ENCODE measurements around the gene LCK. TPM values are rescaled to one million over a fixed set of nuclear protein-coding genes. Genes with fewer than 3 reads are reported as not detected.

The LCK gene
- total and polyA plus RNA-seq, 9 of the 15 experiments (the other 6 are each of a cell fraction or from before 2014, with no cell fraction given): 0.04 to 0.47 (median 0.13) TPM; not detected in 6

- TF ChIP-seq NCOA1 (IDR thresholded peaks at IDR 0.05; ENCODE audit: low read depth) (0 out of 2 replicates have a peak, but pooled peaks have one; percentile 34), EHMT2 (IDR thresholded peaks at IDR 0.05) (peak; percentile 14; the same call in 1 of the 2 replicates), EGR1 (conservative IDR thresholded peaks at IDR 0.05) (peak; percentile 94), ZNF212 (CRISPR knock-in tag; IDR thresholded peaks at IDR 0.05) (no peak), SMARCA4 (IDR thresholded peaks at IDR 0.05) (peak; percentile 40; the same call in 1 of the 2 replicates), ZFP36 (IDR thresholded peaks at IDR 0.05; ENCODE audit: low read depth, low read length, partially characterized antibody) (no peak), ARID1B (IDR thresholded peaks at IDR 0.05) (peak; percentile 64), NR3C1 (CRISPR knock-in tag; IDR thresholded peaks at IDR 0.05) (no peak), NEUROD1 (IDR thresholded peaks at IDR 0.05; ENCODE audit: borderline replicate concordance, low read depth, low read length, partially characterized antibody) (no peak), ZBTB26 (CRISPR knock-in tag; IDR thresholded peaks at IDR 0.05) (peak; percentile 65; the same call in 1 of the 2 replicates), DPF2 (IDR thresholded peaks at IDR 0.05) (peak; percentile 35; the same call in 1 of the 2 replicates), ETS2 (tag; IDR thresholded peaks at IDR 0.05; ENCODE audit: borderline replicate concordance, poor library complexity, severe bottlenecking) (no peak), USF2 (CRISPR knock-in tag; IDR thresholded peaks at IDR 0.05) (no peak), MYNN (IDR thresholded peaks at IDR 0.05) (peak; percentile 91), MYNN (CRISPR knock-in tag; IDR thresholded peaks at IDR 0.05) (no peak), ZNF780A (CRISPR knock-in tag; IDR thresholded peaks at IDR 0.05) (no peak), CREBBP (IDR thresholded peaks at IDR 0.05; ENCODE audit: low read depth, low read length) (peak; percentile 68), LARP7 (IDR thresholded peaks at IDR 0.05) (peak; percentile 67; the same call in 1 of the 2 replicates), ZNF740 (CRISPR knock-in tag; IDR thresholded peaks at IDR 0.05) (peak; percentile 68; the same call in 1 of the 2 replicates), ZNF740 (tag; IDR thresholded peaks at IDR 0.05) (0 out of 4 replicates have a peak, but pooled peaks of 1 of the 2 experiments have one; percentile 21), TOE1 (IDR thresholded peaks at IDR 0.05; ENCODE audit: borderline replicate concordance) (peak; percentile 32; the same call in 1 of the 2 replicates), TOE1 (CRISPR knock-in tag; IDR thresholded peaks at IDR 0.05; ENCODE audit: borderline replicate concordance, low read depth) (no peak), ZEB2 (IDR thresholded peaks at IDR 0.05) (0 out of 2 replicates have a peak, but pooled peaks have one; percentile 31), NUFIP1 (IDR thresholded peaks at IDR 0.05; ENCODE audit: partially characterized antibody) (no peak), MTA1 (IDR thresholded peaks at IDR 0.05; ENCODE audit: borderline replicate concordance) (peak; percentile 26; the same call in 1 of the 2 replicates)
Observed at GRCh38 chr1:32272557-32273390, 21.7 kb downstream of the LCK start (continued).

Data from K562 (cell line).